Cerebellar nuclear complex (tissue), 1 donor: ENCODE data around the gene XRCC3.

Experiments used
- DNase-seq, 2 experiments: peaks; one replicate each; lab custom pipeline; 2025; lab: John Stamatoyannopoulos, UW

Gene XRCC3

DNA sequence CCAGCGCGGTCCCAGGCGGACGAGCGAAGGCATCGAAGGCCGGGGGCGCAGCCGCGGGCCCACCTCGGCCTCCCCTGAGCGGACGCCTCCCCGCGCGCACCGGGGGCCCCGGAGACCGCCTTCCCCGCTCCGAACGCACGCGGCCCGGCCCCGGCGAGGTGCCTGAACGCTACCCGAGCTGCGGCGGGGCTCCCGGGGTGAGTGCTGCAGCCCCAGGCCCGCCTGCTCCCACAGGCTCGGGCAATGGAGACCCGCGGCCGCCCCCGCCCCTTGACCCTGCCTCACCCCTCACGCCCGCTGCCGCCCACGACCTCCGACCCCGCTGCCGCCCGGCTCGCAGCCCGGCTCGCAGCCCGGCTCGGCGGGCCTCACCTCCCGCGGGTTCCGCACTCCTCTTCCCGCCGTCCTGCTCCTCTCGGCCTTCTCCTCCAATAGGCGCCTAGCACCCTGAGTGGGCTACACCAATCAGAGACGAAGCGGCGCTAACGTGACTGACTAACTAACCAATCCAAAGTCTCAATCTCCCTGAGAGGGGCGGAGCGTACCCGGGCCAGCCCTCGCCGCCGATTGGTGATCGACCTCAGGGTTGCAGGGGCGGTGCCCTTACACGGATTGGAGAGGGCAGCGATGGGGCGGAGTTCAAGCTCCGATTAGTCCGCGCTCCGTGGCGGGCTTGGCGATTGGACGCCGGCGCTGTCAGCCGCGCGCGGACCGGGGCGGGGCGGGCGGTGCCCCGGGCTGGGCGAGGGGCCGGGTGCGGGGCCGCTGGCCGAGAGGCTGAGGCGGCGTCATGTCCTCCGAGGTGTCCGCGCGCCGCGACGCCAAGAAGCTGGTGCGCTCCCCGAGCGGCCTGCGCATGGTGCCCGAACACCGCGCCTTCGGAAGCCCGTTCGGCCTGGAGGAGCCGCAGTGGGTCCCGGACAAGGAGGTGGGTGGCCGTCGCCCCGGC, at the start of gene XRCC3, which contains the start of gene ZFYVE21:
TSS of gene XRCC3 (minus strand) at position 400 of the 949 bp plus-strand sequence. CDS start 4,364 bp downstream, outside the sequence.
TSS of gene ZFYVE21 (plus strand) at position 759 of the 949 bp plus-strand sequence. CDS start at position 791, 32 bp downstream.
- DNase-seq = peak; percentile 94 to 97

- DNase-seq = no peak
Measured at GRCh38 chr14:103763730-103764488, 48.7 kb upstream of the XRCC3 start.

DNA sequence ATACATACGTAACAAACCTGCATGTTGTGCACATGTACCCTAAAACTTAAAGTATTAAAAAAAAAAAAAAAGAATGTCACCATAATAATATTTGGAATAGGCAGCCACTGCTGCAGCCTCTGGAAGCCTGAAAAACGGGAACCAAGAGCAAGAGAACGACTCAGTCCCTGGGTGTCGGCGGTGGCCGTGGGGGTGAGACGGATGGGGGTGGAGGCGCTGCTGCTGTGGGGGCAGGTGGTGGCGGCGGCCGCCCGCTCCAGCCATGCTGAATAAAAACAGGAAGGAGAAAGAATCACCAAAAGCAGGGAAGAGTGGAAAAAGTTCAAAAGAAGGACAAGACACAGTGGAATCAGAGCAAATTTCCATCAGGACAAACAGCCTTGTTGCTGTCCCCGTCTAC, 47.3 kb upstream of the XRCC3 start:
- no peak for DNase-seq

DNA sequence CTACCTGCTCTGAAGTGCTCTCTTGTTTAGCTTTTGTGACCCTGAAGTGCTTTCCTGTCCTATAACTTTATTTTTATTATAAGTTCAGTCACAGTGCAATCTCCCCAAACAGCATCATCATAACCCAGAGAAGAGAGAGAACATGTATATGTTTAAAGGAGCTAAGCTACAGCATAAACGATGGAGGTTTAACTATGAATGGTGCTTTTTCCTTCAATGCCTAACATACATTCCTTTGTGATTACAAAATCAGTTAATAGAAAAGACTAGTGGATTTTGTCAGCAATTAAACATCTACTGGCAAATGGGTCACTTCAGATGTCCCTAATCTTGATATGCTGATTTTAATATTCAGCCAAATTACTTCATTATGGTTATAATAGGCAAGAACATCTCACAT, 46.8 kb upstream of the XRCC3 start:
- no peak for DNase-seq

GRCh38 chr14:103758059-103758776, 43.0 kb upstream of the XRCC3 start:
- DNase-seq = no peak

DNA sequence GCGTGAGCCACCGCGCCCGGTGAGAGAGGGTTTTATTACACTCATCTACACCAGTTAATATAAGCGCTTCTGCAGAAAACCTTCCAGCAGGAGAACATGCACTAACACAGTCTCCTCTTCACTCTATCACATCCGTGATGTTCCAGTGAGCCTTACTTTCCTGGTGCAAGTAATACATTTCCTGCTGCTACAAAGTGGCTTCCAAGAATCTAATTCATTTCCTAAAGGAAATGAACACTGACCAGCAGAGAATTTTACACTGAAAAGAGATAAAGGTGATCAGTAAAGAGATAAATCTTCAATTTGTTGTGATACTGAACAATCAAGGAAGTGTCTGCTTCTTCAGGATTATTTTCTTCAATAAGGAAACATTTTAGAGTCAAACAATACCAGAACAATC, 39.8 kb upstream of the XRCC3 start:
- DNase-seq = no peak

- DNase-seq = no peak
Measured at GRCh38 chr14:103753774-103754173, 38.5 kb upstream of the XRCC3 start.

GRCh38 chr14:103749860-103750259, 34.6 kb upstream of the XRCC3 start:
- DNase-seq = no peak

GRCh38 chr14:103749452-103749851, 34.2 kb upstream of the XRCC3 start:
- no peak for DNase-seq

DNA sequence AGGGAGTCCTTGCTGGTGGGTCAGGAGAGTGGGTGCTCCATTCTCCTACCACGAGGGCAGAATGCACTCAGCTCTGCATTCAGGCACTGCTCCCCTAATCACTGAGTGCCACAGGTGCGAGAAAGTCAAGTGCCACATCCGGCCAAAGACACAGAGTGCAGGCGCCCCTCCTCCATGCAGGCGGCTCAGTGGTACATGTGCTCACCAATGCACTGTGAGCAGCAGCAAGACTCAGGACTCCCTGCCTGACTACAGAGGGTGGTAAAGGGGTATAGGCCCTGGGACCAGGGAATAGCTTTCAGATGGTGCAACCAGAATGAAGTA, 33.2 kb upstream of the XRCC3 start:
- DNase-seq = no peak

DNA sequence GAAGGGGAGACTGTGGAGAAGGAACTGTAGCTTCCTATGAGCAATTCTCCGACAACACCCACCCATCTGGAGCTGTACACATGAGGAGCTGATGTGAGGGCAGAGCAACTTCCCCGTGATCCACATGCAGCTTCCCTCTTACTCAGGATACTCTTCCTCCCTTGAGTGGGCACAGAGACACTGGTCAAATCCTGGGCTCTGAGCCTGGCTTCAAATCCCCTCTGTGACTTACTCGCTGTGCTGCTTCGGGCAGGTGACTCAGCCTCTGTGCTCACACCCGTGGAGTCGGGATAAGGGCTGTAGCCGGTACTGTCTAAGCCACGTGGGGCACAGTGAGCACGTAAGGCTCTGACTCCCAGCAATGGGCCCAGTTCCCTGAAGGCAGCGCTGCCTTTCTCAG, 31.4 kb upstream of the XRCC3 start:
- no peak for DNase-seq

GRCh38 chr14:103745424-103745823, 30.2 kb upstream of the XRCC3 start:
- DNase-seq = no peak

GRCh38 chr14:103744621-103745395, 29.6 kb upstream of the XRCC3 start:
- DNase-seq = no peak

DNA sequence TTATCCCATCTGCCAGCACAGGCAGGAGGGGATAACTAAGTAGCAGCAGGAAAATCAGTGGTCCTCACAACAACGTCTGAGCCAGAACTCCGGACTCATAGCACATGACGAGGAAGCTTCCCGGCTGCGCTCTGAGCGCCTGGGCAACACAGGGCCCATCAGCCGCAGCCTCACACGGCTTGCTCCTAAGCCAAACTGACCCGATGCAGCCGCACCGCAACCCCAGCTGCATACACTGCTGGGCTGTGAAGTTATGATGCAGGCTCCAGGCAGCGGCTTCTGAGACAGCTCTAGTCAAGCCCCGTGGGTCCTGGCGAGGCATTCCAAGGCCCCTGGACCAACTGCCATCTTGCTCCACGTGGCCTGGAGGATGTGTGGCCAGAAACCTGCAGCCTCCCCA, 28.4 kb upstream of the XRCC3 start:
- no peak for DNase-seq

DNA sequence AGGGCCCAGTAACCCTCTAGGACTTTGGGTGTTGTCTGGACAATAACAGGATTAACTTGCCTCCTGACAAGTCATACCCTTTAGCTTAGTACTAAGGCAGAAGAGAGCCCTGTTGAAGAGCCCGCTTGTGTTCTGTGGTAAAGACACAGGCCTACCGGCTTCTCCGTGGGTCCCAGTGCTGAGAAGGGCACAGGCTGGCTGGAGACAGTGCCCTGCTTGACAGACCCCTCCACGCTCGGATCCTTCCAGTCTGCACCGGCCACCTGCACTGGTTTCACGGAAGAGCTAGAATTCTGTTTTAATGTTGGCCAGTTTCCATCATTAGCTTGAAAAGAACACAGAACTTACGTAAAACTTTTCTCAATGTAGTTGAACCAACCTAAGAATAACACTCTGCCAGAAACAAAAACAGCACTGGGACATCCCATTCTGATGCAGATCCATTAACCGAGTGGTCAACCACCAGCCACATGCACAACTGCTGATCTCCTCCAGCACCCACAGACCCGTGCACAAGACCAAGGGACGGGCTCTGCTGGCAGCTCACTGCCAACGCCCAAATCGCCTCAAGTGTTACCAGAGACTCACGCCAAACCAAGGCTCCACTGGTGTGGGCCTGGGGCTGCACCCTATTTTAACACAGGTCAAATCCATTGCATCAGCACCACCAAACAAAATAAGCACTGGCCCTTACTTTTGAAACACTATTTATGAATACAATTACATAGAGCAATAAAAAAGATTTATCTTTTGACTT, 27.4 kb upstream of the XRCC3 start:
- no peak for DNase-seq

DNA sequence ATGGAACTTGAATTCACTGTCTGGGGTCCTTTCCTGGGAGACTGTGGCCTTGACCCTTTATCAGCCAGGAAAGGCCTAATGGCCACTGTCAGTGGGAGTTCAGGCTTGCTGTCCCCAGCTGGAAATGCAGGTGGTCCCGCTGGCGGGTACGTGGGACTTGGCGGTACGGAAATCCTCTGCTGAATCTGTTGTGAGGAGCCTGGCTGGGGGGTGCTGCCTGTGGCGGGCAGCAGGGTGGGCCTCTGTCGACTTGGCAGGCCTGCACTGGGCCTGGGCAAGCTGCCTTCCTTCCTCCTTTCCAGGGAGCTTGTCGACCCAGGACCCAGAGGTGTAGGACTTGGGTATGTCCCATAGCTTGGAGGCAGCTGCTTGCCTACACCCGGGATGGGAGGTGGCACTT, 26.6 kb upstream of the XRCC3 start:
- no peak for DNase-seq

DNA sequence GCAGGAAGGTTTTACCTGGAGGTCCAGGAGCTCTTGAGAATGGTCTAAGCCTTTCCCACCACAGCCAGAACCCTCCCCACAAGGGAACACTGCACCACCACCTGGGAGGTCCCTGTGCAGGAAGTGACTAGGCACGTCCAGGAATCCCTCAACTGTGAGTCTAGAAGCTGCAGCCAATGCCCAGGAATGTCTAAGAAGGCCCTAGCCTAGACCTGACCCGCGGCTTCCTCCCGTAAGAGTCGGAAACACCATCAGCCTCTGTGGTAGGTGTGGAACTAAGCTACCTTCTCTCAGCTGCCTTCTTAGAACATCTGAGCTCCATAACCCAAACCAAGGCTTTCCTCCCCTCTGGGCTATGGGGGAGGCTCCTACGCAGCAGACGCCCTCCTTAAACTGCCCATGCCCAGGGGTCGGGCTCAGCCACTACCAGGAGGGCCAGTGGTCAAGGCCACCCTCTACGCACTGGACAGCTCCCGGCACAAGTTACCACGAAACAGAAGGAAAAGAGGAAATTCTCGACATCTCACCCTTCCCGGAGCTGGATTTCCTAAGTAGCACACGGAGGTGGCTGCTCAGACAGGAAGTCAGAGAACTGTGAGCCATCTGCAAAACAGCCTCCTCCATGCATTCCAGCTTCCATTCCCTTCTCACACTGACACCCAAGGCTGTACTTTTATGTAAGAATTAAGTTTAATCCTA, 25.9 kb upstream of the XRCC3 start:
- no peak for DNase-seq

DNA sequence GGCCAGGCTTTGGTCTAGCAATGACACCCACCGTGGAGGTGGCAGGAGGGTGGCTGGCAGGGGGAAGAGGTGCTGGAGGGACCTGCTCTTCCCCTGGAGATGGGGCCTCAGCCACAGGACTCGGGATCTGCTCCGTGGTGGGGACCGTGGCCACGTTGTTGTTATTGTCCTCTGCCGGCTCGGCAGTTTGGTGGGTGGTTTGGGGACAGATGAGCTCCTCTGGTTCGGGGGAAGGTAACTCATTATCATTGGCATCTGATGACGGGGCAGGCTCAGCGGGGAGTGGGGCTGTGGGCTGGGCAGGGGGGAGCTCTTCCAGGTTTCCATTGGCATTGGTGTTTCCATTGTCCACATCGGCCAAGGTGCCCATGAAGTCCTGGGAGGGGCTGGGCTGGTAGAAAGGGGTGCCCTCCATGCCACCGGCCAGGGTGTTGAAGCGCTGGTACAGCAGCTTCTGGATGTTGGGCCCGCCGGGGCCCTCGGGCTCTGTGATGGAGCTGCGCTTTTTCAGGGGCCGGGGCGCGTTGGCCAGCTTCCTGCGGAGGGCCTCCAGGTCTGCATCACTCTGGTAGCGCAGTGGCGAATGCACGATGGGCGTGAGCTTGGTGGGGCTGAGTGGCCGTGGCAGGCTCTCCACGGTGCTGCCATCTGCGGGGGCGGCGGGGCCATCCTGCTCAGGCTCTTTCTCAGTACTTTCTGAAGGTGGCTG, 24.7 kb upstream of the XRCC3 start:
- no peak for DNase-seq

- no peak for DNase-seq
Measured at GRCh38 chr14:103739466-103739792, 24.2 kb upstream of the XRCC3 start.
